Right lung (tissue), 5 donors: Measurements from ENCODE around the gene CA4. TPM values are rescaled to one million over a fixed set of nuclear protein-coding genes. Genes with fewer than 3 reads are reported as not detected.

Experiments used
- polyA plus RNA-seq, 5 donors: library from polyadenylated mRNA; unstranded; fragments of 120-200 nt; gene quantifications; one replicate each; pipeline versions ENCODE4 v1.2.1 to v1.2.3, GENCODE V29; 2013; ENCODE audit warnings: inconsistent platforms in 1 of 5, low replicate concordance in 1 of 5; ENCODE audit not compliant: insufficient read length in 5 of 5, insufficient read depth in 1 of 5

The CA4 gene
- polyA plus RNA-seq, 5 donors, result 42.5 to 60.9 (median 46.9) TPM

Other genes starting within 250 kb of the CA4 start
- gene RNFT1, start 185.2 kb upstream of the CA4 start, polyA plus RNA-seq, result 10 to 100 TPM; 30.5 to 49.9 (median 36.8) TPM
- 10 to 100 TPM; 19.8 to 30.1 (median 25.2) TPM for gene HEATR6, start 71.1 kb upstream of the CA4 start, polyA plus RNA-seq
- gene USP32, start 242.2 kb downstream of the CA4 start, polyA plus RNA-seq, result 10 to 100 TPM; 28.0 to 41.0 (median 34.7) TPM